Measurements from ENCODE around the gene AKNAD1.

GRCh38 chr1:108767115-108767514, 89.8 kb downstream of the AKNAD1 start:
- TF ChIP-seq CTCF (IDR thresholded peaks at IDR 0.05; ENCODE audit: low read length) (no peak), EZH2 (optimal IDR thresholded peaks at IDR 0.05; ENCODE audit: low read depth, low read length) (no peak)
